SH-SY5Y (cell line): ENCODE measurements around the gene ANKRD63.

Source experiments
- GATA2 ChIP-seq: IDR thresholded peaks from 2 replicates; pipeline ENCODE4 v1.6.1; 2011; ENCODE audit warnings: mild to moderate bottlenecking, low read depth, low read length
- GATA3 ChIP-seq: IDR thresholded peaks from 2 replicates; pipeline ENCODE4 v1.6.1; 2011; ENCODE audit warnings: low read depth, mild to moderate bottlenecking, low read length, moderate library complexity

DNA sequence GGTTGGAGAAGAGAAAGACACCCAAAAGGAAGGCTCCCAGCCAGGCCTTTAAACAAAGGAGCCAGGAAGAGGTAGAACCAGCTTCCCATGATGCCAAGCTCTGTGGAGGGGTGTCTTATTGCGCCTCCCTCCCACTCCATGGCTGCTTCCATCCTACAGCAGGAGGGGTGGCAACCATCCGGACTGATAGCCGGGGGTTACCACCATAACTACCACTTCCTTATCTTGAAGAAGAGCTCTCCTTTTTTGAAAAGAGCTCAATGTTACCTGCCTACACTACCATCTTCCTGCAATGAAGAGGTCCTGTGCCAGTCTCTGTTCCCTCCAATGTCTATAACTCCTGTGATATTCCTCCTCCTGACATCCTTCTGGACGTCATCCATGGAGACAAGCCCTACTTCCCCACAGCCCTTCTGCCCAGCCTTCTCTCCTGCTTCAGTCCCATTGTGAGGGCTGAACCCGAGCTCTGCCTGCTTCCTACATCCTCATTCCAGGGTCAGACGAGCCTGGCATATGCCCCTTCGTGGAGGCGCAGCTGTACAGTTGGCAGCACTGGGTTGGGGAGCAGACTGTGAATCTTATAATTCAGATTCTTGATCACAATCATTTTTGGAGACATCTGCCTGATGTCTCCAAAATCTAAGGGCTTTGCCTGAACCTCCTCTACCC is 49.4 kb upstream of the ANKRD63 start:
- TF ChIP-seq GATA2: no peak
- no peak for TF ChIP-seq GATA3
